ENCODE measurements around the gene COX4I1.
A peak's percentile ranks its signal among the peaks of the same experiment; 100 is the strongest.

COX4I1 gene

GRCh38 chr16:85844169-85844481, 44.6 kb downstream of the COX4I1 start:
- DNase-seq = no peak

- DNase-seq = no peak
Measured at GRCh38 chr16:85844786-85845185, 45.3 kb downstream of the COX4I1 start.

GRCh38 chr16:85845266-85845665, 45.8 kb downstream of the COX4I1 start:
- DNase-seq = no peak

GRCh38 chr16:85846461-85846860, 47.0 kb downstream of the COX4I1 start:
- no peak for DNase-seq

- no peak for DNase-seq
Measured at GRCh38 chr16:85847036-85847435, 47.5 kb downstream of the COX4I1 start.

GRCh38 chr16:85847681-85848601, 48.4 kb downstream of the COX4I1 start:
- no peak for DNase-seq

- no peak for DNase-seq
Measured at GRCh38 chr16:85848986-85849385, 49.5 kb downstream of the COX4I1 start.

GRCh38 chr16:85849388-85849787, 49.9 kb downstream of the COX4I1 start:
- DNase-seq = no peak

GRCh38 chr16:85850344-85850880, 50.9 kb downstream of the COX4I1 start:
- DNase-seq = no peak

GRCh38 chr16:85851034-85851785, 51.7 kb downstream of the COX4I1 start:
- DNase-seq = peak; percentile 18

- DNase-seq = no peak
Measured at GRCh38 chr16:85853547-85854545, 54.4 kb downstream of the COX4I1 start.

GRCh38 chr16:85854935-85855334, 55.4 kb downstream of the COX4I1 start:
- no peak for DNase-seq

GRCh38 chr16:85856079-85856478, 56.6 kb downstream of the COX4I1 start:
- no peak for DNase-seq

GRCh38 chr16:85856585-85856984, 57.1 kb downstream of the COX4I1 start:
- no peak for DNase-seq

Measured in CD4-positive, alpha-beta T cell treated with Interferon gamma for 1 hour (primary cell).